ENCODE data around the gene RASSF1. TPM values are rescaled to one million over a fixed set of nuclear protein-coding genes. Genes with fewer than 3 reads are reported as not detected.

RASSF1 gene
- 13.7 and 19.5 TPM in 2 replicates for total RNA-seq (ENCODE audit: low replicate concordance)

DNA sequence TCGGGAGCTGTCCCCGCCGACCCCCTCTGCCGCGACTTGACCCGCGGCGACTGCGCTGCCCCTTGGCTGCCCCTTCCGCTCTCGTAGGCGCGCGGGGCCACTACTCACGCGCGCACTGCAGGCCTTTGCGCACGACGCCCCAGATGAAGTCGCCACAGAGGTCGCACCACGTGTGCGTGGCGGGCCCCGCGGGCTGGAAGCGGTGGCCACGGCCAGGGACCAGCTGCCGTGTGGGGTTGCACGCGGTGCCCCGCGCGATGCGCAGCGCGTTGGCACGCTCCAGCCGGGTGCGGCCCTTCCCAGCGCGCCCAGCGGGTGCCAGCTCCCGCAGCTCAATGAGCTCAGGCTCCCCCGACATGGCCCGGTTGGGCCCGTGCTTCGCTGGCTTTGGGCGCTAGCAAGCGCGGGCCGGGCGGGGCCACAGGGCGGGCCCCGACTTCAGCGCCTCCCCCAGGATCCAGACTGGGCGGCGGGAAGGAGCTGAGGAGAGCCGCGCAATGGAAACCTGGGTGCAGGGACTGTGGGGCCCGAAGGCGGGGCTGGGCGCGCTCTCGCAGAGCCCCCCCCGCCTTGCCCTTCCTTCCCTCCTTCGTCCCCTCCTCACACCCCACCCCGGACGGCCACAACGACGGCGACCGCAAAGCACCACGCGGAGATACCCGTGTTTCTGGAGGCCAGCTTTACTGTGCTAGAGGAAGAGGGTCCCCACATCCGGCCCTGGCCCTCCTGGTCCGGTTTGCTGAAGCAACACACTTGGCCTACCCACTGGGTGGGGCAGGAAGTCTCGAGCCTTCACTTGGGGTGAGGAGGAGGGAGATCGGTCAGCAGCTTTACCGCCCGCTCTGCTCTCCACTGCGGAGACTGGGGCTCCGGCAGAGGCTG, at the start of gene RASSF1:
Gene RASSF1 (minus strand): TSS at position 389 of the 882 bp plus-strand sequence. CDS start 31 bp downstream, at position 358.
- Histone ChIP-seq H3K36me3 (no peaks in the 10 kb centered on the region), H3K9ac (no peak within 1 kb of the TSS), H3K79me2 (ENCODE audit: low read depth) (peaks cover 13% of the 10 kb centered on the region), H3K4me1 (peaks cover 23% of the 10 kb centered on the region), H2AFZ (replicated peaks) (peak within 1 kb of the TSS; percentile 78), H4K20me1 (ENCODE audit: low read depth) (peaks cover 10% of the 10 kb centered on the region), H3K9me3 (ENCODE audit: low read depth) (no peaks in the 10 kb centered on the region), H3K4me2 (peak within 1 kb of the TSS; percentile 75), H3K27ac (no peak within 1 kb of the TSS), H3K4me3 (peak within 1 kb of the TSS; percentile 40), H3F3A (ENCODE audit: low read depth) (peaks cover 24% of the 10 kb centered on the region), H3K27me3 (peaks cover 79% of the 10 kb centered on the region)
- peaks cover 26% of the 10 kb centered on the region for H3K4me1 Mint-ChIP-seq
- H3K36me3 Mint-ChIP-seq = peaks cover 3% of the 10 kb centered on the region
- peak; percentile 97 for TF ChIP-seq EZH2 (IDR thresholded peaks at IDR 0.05)
- no peak for TF ChIP-seq CTCF (IDR thresholded peaks at IDR 0.05)
- peak; percentile 96 for TF ChIP-seq EZH2phosphoT487 (IDR thresholded peaks at IDR 0.05)
- peak within 1 kb of the TSS; percentile 74 for H3K4me3 Mint-ChIP-seq
- peaks cover 36% of the 10 kb centered on the region for H3K27me3 Mint-ChIP-seq (ENCODE audit: insufficient read depth, low read depth)
- peak; percentile 51 for DNase-seq (ENCODE audit: low spot score)
- H3K27ac Mint-ChIP-seq = no peak within 1 kb of the TSS
- no peaks in the 10 kb centered on the region for H3K9me3 Mint-ChIP-seq

DNA sequence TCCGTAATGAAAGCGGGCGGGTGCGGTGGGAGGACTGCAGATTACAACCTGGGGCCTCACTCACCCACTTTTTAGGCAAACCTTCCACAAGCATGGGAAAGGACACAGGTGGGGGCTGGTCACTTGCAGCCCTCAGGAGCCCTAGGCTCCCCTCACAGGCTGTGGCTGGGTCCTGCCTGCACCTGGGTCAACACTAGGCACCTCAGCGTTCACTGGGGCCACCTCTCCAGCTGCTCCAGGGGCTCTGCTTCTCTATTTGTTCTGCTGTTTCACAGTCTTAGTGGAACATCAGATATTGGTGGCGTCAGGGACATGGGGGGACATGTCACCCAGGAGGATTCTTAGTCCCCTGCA, 48.8 kb upstream of the RASSF1 start:
- no peaks in the 10 kb centered on the region for H3K9me3 Mint-ChIP-seq
- TF ChIP-seq EZH2phosphoT487 (IDR thresholded peaks at IDR 0.05) = no peak
- no peak for TF ChIP-seq EZH2 (IDR thresholded peaks at IDR 0.05)
- TF ChIP-seq CTCF (IDR thresholded peaks at IDR 0.05) = no peak
- peaks cover 3% of the 10 kb centered on the region for H3K4me1 Mint-ChIP-seq
- peaks cover 3% of the 10 kb centered on the region for H3K4me1 ChIP-seq
- no peaks in the 10 kb centered on the region for H3K36me3 ChIP-seq
- H3K27me3 Mint-ChIP-seq (ENCODE audit: insufficient read depth, low read depth) = peaks cover 2% of the 10 kb centered on the region
- H3K9me3 ChIP-seq (ENCODE audit: low read depth) = no peaks in the 10 kb centered on the region
- no peak overlapping the region for H3K4me2 ChIP-seq
- H2AFZ ChIP-seq (replicated peaks) = no peak overlapping the region
- no peak overlapping the region for H3K4me3 ChIP-seq
- no peaks in the 10 kb centered on the region for H3K36me3 Mint-ChIP-seq
- H3K27me3 ChIP-seq = no peaks in the 10 kb centered on the region
- DNase-seq (ENCODE audit: low spot score) = no peak
- H3K27ac Mint-ChIP-seq = no peak overlapping the region
- no peak overlapping the region for H3K27ac ChIP-seq
- no peaks in the 10 kb centered on the region for H3K79me2 ChIP-seq (ENCODE audit: low read depth)
- H3K4me3 Mint-ChIP-seq = no peak overlapping the region
- H3K9ac ChIP-seq = no peak overlapping the region
- no peaks in the 10 kb centered on the region for H4K20me1 ChIP-seq (ENCODE audit: low read depth)
- no peaks in the 10 kb centered on the region for H3F3A ChIP-seq (ENCODE audit: low read depth)

GRCh38 chr3:50388720-50389413, 48.2 kb upstream of the RASSF1 start:
- no peaks in the 10 kb centered on the region for H4K20me1 ChIP-seq (ENCODE audit: low read depth)
- no peaks in the 10 kb centered on the region for H3K36me3 ChIP-seq
- H3K9me3 Mint-ChIP-seq = no peaks in the 10 kb centered on the region
- no peaks in the 10 kb centered on the region for H3F3A ChIP-seq (ENCODE audit: low read depth)
- H3K4me1 ChIP-seq = peaks cover 3% of the 10 kb centered on the region
- TF ChIP-seq EZH2 (IDR thresholded peaks at IDR 0.05) = no peak
- TF ChIP-seq EZH2phosphoT487 (IDR thresholded peaks at IDR 0.05) = no peak
- no peak for TF ChIP-seq CTCF (IDR thresholded peaks at IDR 0.05)
- no peaks in the 10 kb centered on the region for H3K36me3 Mint-ChIP-seq
- peaks cover 3% of the 10 kb centered on the region for H3K4me1 Mint-ChIP-seq
- no peak overlapping the region for H2AFZ ChIP-seq (replicated peaks)
- H3K27ac ChIP-seq = no peak overlapping the region
- H3K27me3 Mint-ChIP-seq (ENCODE audit: insufficient read depth, low read depth) = peaks cover 2% of the 10 kb centered on the region
- no peaks in the 10 kb centered on the region for H3K9me3 ChIP-seq (ENCODE audit: low read depth)
- no peak overlapping the region for H3K9ac ChIP-seq
- no peak overlapping the region for H3K4me2 ChIP-seq
- no peak for DNase-seq (ENCODE audit: low spot score)
- H3K4me3 ChIP-seq = no peak overlapping the region
- no peaks in the 10 kb centered on the region for H3K79me2 ChIP-seq (ENCODE audit: low read depth)
- H3K4me3 Mint-ChIP-seq = no peak overlapping the region
- H3K27ac Mint-ChIP-seq = no peak overlapping the region
- no peaks in the 10 kb centered on the region for H3K27me3 ChIP-seq
